Right ventricle myocardium superior (tissue), 1 donor: ENCODE measurements around the gene MEIS3. TPM values are rescaled to one million over a fixed set of nuclear protein-coding genes. Genes with fewer than 3 reads are reported as not detected.
"Not testable (repeated sequence)": the region's sequence is repeated elsewhere in the genome, so short reads cannot be mapped to it uniquely, and the experiment has no call there.

ENCODE experiments used
- ATAC-seq: fragments of 200-7000 bp; cut with Tn5 transposase; one replicate; pipeline ENCODE4 v1.9.1; 2020; ENCODE audit warnings: mild to moderate bottlenecking; ENCODE audit not compliant: poor library complexity
- DNase-seq: peaks from one replicate; pipeline ENCODE4 v3.0.0-alpha.2; 2020
- intact Hi-C: fragments of 100-400 bp; cut with DNase I; formaldehyde crosslinking; loops from one replicate; pipeline ENCODE4 v1.11.2; 2022
- total RNA-seq: library from RNA; stranded (reverse); fragmentation: NEBNext Ultra II Directional; extraction: Animal tissue kit (Norgen Biotek cat#: 25700); gene quantifications from one replicate; pipeline ENCODE4 v1.2.1, GENCODE V29; 2021
- donor health status: DM: no; HTN: yes; CAD: no; lungs with severe emphysema.

The MEIS3 gene
- total RNA-seq, 1 donor from 2014 or later, result 3.1 TPM

DNA sequence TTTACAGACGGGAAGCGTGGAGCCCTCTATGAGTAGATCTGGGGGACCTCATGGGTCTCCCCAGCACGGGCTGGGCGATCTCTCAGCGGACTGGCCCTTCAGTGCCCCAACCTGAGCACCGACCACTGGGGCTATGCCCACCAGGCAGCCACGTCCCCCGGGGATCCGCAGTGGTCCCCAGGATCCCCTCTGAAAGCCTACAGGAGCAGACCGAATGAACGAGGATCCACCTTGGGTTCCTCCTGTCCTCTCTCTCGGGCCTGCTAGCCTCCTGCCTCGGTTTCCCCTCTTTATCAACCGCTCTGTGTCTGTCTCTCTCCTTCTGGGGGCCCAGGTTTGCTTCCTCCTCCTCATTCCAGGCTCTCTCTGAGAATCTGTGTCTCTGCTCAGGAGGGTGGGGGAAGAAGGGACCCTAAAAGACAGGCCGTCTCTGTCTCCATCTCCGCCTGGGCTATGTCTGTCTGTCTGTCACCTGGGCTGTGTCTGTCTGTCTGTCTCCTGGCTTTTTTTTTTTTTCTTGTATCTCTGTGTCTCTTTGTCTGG lies 2.0 kb upstream of the MEIS3 start:
- no peak for DNase-seq
- intact Hi-C loops, result loop anchor here (10.0 kb wide), 1 partner anchor 127 kb away; no protein-coding TSS in a partner anchor
- no peak for ATAC-seq

- intact Hi-C loops, result loop anchor here (10.0 kb wide), 1 partner anchor 125 kb away; no protein-coding TSS in a partner anchor
- ATAC-seq, result no peak
- DNase-seq, result no peak
Measured at GRCh38 chr19:47419789-47420188, 462 bp upstream of the MEIS3 start.

GRCh38 chr19:47418692-47419029 lies 666 bp downstream of the MEIS3 start:
- ATAC-seq, result no peak
- intact Hi-C loops, result no loop called here
- no peak for DNase-seq

DNA sequence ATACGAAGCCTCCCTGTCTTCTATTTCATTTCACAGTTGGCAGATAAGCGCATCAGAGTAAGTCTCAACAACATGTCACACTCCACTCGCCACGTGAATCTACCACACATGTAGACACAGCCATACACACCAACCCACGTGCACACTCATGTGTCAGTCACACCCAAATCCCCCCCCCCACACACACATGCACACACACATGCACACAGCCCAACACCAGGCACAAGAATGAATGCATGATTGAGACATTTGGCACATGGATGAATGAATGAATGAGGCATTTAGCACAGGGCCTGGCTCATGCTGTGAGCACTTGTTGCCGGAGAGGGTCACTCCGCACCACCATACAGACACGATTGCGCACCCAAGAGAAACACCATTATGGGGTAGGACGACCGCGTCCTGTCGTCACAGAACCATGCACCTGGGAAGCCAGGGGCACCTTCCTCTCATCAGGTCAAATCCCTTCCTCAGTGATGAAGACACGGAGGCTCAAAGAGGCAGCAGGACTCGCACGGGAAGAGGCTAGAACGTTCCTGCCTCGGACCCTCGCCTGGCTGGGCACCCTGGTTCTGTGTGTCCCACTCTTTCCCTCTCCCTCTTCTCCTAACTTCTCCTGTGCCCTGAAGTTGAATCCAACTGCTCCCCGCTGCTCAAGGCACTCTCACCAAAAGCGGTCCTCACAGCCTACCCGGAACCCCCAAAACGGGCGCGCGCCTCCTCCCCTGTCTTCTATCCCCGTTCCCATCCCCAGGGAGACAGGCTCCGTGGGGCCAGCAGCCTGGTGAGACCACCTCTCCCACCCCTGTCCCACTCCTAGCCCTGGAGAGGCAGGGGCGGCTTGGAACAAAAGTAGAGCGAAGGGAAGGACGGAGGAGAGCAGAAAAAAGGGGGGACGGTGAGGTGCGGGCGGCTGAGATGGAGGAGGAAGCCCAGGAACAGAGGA lies 1.3 kb downstream of the MEIS3 start:
- DNase-seq (no peak), ATAC-seq (no peak)
- intact Hi-C loops, result no loop called here

DNA sequence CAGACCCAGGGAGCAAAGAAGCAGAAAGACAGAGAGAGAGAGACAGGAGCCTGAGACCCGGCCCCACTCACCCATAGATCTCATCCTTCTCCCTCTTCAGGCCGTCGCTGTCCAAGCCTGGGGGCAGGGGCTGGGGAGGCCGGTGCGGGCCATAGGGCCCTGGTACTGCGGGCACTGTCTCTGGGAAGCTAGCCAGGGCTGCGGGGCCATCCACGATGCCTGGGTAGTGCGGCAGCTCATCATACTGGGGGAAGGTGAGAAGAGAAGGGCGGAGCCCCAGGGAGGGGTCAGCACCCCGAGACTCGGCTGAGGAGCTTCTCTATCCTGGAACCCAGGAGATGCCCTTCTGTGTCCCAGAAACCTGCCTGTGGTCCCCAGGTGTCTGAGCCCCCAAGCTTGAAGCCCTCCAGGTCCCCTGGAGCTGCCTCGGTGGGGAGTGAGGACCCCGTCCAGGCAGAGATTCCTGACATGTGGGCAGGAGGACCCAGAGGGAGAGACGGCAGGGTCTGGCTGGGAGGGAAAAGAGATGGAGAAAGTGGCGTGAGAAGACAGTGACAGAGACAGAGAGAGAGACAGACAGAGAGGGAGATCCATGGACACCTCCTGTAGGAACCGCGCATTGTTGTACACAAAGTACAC lies 2.1 kb downstream of the MEIS3 start:
- ATAC-seq, result no peak

DNA sequence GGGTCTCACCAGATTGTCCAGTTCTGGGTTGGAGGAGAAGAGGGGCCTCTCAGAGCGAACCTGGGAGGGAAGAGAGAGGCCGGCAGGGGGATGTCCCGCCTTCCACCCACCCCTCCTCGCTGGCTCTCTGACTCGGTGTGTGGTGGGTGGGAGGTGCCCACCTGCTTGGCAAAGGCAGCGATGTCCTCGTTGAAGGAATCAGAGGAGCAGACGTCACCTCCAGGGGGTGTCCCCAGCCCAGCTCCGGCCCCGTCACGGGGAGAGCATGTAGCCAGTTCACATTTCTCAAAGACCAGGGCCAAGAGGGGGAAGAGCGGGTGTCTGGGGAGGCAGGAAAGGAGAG lies 2.7 kb downstream of the MEIS3 start:
- DNase-seq, result no peak
- ATAC-seq, result no peak
- intact Hi-C loops, result no loop called here

More for the DNA sequence above, 2.1 kb downstream of the MEIS3 start:
- intact Hi-C loops, result no loop called here
- no peak for DNase-seq

GRCh38 chr19:47415953-47416642 lies 3.2 kb downstream of the MEIS3 start:
- ATAC-seq (no peak), DNase-seq (no peak)
- intact Hi-C loops, result no loop called here

- ATAC-seq (no peak), DNase-seq (no peak)
- intact Hi-C loops, result no loop called here
Measured at GRCh38 chr19:47414469-47414868, 4.9 kb downstream of the MEIS3 start.

- intact Hi-C loops, result no loop called here
- no peak for DNase-seq
Measured at GRCh38 chr19:47413941-47414340, 5.4 kb downstream of the MEIS3 start.

GRCh38 chr19:47411696-47412095 lies 7.6 kb downstream of the MEIS3 start:
- DNase-seq, ATAC-seq, intact Hi-C loops: not testable (repeated sequence)

More at GRCh38 chr19:47413941-47414340, 5.4 kb downstream of the MEIS3 start:
- ATAC-seq, result no peak

- intact Hi-C loops, result no loop called here
Measured at GRCh38 chr19:47411101-47411500, 8.2 kb downstream of the MEIS3 start.

DNA sequence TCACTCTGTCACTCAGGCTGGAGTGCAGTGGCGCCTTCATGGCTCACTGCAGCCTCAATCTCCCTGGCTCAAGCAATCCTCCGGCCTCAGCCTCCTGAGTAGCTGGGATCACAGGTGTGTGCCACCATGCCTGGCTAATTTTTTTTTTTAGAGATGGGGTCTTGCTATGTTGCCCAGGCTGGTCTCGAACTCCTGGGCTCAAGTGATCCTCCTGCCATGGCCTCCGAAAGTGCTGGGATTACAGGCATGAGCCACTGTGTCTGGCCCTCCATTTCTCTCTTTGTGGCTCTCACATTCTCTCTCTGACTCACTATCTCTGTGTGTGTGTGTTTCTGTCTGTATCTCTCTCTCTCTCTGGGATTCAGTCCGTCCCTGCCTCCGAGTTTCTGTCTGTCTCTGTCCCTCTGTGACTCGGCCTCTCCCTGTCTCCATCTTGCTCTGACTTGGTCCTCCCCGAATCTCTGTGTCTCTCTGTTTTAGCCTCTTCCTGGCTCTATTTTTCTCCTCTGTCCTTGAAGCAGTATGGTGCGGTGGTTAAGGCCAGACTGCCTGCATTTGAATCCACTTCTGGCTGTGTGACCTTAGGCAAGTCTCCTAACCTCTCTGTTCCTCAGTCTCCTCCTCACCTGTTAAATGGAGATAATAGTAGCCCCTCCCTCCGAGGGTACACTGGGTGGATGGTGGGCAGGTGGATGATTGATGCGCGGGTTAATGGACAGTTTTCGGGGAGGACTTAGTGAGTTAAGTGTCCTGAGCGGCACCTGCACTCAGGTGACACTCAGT lies 11.0 kb downstream of the MEIS3 start:
- no peak for ATAC-seq
- DNase-seq, result no peak
- intact Hi-C loops, result no loop called here

More at GRCh38 chr19:47411101-47411500, 8.2 kb downstream of the MEIS3 start:
- ATAC-seq (no peak), DNase-seq (no peak)

- ATAC-seq, result no peak
- intact Hi-C loops, result no loop called here
- no peak for DNase-seq
Measured at GRCh38 chr19:47407417-47407774, 11.9 kb downstream of the MEIS3 start.

GRCh38 chr19:47406711-47407416 lies 12.5 kb downstream of the MEIS3 start:
- ATAC-seq (no peak), DNase-seq (no peak)
- intact Hi-C loops, result no loop called here

- DNase-seq, result no peak
- intact Hi-C loops, result no loop called here
- ATAC-seq, result no peak
Measured at GRCh38 chr19:47405854-47406417, 13.4 kb downstream of the MEIS3 start.

- DNase-seq (no peak), ATAC-seq (no peak)
- intact Hi-C loops, result no loop called here
Measured at GRCh38 chr19:47405197-47405550, 14.2 kb downstream of the MEIS3 start.

DNA sequence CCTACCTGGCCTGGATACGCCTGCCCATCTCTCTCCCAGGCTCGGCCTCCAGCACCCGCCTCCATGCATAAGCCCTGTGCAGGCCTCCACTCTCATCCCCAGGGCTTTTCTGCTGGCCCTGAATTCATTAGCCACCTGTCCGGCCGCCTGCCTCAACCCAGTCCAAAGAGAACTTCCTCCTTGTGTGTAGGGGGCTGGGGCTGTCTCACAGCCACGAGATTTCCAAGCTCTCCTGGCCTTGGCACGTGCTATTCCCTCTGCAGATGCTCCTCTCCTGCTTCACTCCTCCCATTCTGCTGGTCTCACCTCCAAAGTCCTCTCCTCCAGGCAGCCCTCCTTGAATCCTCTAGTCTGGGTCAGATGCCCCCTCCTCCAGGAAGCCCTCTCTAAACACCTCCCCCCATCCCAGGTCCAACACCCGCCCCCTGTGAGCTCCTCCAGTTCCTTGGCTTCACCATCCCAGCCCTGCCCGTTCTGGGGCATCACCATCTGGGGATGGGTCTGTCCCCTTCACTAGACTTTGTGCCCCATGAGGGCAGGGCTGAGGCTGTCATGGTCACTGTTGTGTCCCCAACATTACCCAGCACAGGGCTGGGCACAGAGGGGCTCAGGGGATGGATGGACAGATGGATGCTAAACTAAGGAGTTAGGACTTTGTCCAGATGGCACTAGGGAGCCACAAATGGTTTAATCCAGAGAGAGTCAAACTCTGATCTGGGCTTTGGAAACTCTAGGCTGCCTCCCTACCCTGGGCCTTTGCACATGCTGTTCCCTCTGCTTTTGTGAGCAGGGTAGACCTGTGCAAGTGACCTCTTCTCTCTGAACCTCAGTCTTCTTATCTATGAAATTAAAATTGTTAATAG lies 14.8 kb downstream of the MEIS3 start:
- ATAC-seq, result no peak
- no peak for DNase-seq
- intact Hi-C loops, result no loop called here
